Skeletal muscle tissue (tissue), 4 donors: ENCODE results near the gene TMEM181. TPM values are rescaled to one million over a fixed set of nuclear protein-coding genes. Genes with fewer than 3 reads are reported as not detected.
"Not testable (repeated sequence)": the region's sequence is repeated elsewhere in the genome, so short reads cannot be mapped to it uniquely, and the experiment has no call there.

Experiments
- H3K27ac ChIP-seq: one replicate; pipeline ENCODE4 v1.7.0; 2013; ENCODE audit warnings: mild to moderate bottlenecking, low read depth, low read length, inconsistent platforms
- H3K27me3 ChIP-seq, 3 donors: one replicate each; pipeline ENCODE4 v1.7.0; 2013; ENCODE audit warnings: low read length in 3 of 3; ENCODE audit not compliant: control insufficient read depth in 3 of 3, insufficient read depth in 3 of 3
- H3K36me3 ChIP-seq, 3 donors: one replicate each; pipeline ENCODE4 v1.7.0; 2013; ENCODE audit warnings: low read length in 3 of 3; ENCODE audit not compliant: control insufficient read depth in 3 of 3, insufficient read depth in 3 of 3
- H3K4me1 ChIP-seq, 3 donors: one replicate each; pipeline ENCODE4 v1.7.0; 2013; ENCODE audit warnings: low read length in 3 of 3, mild to moderate bottlenecking in 3 of 3; ENCODE audit not compliant: control insufficient read depth in 3 of 3, insufficient read depth in 3 of 3
- H3K4me3 ChIP-seq, 3 donors: one replicate each; pipeline ENCODE4 v1.7.0; 2013; ENCODE audit warnings: low read length in 3 of 3
- H3K9ac ChIP-seq, 3 donors: one replicate each; pipeline ENCODE4 v1.7.0; 2013; ENCODE audit warnings: low read length in 3 of 3, mild to moderate bottlenecking in 3 of 3, moderate library complexity in 2 of 3, low read depth in 1 of 3
- H3K9me3 ChIP-seq, 3 donors: one replicate each; pipeline ENCODE4 v1.7.0; 2013; ENCODE audit warnings: low read length in 3 of 3; ENCODE audit not compliant: control insufficient read depth in 3 of 3
- total RNA-seq: library from RNA; depleted of rRNA; stranded (reverse); fragments of >200 nt; gene quantifications from one replicate; pipeline ENCODE4 v1.2.3, GENCODE V29; 2014
- donor health status: Osteomylitis.

Gene TMEM181
- total RNA-seq, 1 donor from 2014 or later = 17.2 TPM

DNA sequence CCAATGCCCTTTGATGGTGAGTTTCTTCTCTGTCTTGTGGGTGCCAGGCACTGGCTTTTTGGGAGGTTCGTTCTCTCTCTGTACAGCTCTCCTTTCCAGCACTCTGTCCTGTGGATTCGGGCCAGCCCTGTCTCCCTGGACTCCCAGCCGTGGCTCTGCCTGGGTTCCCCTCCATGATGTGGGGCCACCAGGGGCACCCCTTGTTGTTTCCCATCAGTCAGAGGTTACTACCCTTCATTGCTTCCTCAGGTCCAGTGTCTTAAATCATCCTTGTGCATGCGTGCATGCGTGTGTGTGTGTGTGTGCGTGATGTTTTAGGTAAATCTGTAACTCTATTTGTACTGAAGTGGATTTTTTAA lies 44.1 kb downstream of the TMEM181 start:
- no peak overlapping the region for H3K4me3 ChIP-seq
- H3K36me3 ChIP-seq = peaks cover 7 to 14% (median 10%) of the 10 kb centered on the region in 3 donors
- no peaks in the 10 kb centered on the region for H3K9me3 ChIP-seq
- no peak overlapping the region for H3K27ac ChIP-seq
- no peak overlapping the region for H3K9ac ChIP-seq
- H3K27me3 ChIP-seq = no peaks in the 10 kb centered on the region
- no peaks in the 10 kb centered on the region for H3K4me1 ChIP-seq

DNA sequence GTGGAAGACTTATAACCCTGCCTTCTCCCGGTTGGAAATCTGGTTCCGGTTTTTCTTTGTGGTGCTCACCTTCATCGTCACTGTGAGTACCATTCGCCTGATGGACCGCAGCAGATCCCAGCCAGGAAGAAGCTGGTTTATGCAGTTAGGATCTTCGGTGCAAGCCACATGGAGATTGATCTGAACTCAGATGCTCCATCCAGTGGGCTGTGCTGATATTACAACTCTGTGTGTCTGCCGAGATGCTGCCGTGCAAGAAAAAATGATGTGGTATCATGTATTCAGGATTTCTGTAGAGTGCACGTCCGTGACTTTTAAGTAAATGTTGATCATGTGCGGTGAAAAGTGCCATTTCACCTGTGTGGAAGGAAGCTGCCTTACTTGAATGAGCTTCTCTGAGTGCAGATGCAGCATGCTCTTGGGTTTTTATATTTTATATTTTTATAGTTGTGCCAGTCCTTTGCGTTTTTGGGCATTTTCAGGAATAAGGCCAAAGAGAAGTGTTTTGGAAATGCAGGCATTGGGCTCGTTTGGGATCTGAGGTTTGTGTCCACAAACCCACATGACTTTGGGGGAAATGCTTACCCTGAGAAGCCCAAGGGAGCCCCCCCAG lies 45.5 kb downstream of the TMEM181 start:
- Histone ChIP-seq H3K36me3 (peaks cover 11 to 22% (median 17%) of the 10 kb centered on the region in 3 donors), H3K4me3 (no peak overlapping the region), H3K27me3 (no peaks in the 10 kb centered on the region), H3K27ac (no peak overlapping the region), H3K4me1 (no peaks in the 10 kb centered on the region), H3K9ac (no peak overlapping the region), H3K9me3 (no peaks in the 10 kb centered on the region)

DNA sequence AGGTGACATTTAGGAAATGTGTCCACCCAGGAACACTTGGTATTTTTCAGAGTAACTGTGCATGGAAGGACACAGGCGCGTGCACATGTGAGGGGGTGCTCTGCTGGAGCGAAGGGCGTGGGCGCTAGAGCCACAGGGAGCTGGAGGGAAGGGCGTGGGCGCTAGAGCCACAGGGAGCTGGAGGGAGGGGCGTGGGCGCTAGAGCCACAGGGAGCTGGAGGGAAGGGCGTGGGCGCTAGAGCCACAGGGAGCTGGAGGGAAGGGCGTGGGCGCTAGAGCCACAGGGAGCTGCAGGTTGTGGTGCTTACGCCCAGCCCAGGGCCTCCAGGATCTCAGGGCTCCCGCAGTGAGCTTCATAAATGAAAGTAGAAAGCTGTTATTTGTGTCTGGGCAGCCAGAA lies 46.1 kb downstream of the TMEM181 start:
- H3K9me3 ChIP-seq, H3K27me3 ChIP-seq, H3K4me3 ChIP-seq, H3K9ac ChIP-seq, H3K27ac ChIP-seq, H3K4me1 ChIP-seq: not testable (repeated sequence)
- peaks cover 16 to 27% (median 24%) of the 10 kb centered on the region in 3 donors for H3K36me3 ChIP-seq

DNA sequence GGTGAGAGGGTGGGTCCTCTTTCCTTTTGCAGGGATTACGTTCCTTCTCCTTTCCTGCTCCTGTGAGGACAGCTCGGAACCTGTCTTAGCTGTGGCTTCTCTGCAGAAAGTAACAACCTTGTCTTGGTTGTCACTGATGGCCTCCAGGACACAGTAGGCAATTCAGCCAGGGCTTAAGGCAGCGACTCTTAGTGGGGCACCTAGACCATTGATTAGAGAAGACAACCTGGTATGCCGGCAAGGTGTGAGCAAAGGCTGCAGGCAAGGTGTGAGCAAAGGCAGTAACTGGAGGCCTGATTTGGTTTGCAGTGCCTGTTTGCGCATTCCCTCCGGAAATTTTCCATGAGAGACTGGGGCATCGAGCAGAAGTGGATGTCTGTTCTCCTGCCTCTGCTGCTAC lies 47.0 kb downstream of the TMEM181 start:
- Histone ChIP-seq H3K4me1 (no peaks in the 10 kb centered on the region), H3K4me3 (no peak overlapping the region), H3K27me3 (no peaks in the 10 kb centered on the region), H3K27ac (no peak overlapping the region), H3K9ac (no peak overlapping the region), H3K9me3 (no peaks in the 10 kb centered on the region), H3K36me3 (peaks cover 16 to 32% (median 28%) of the 10 kb centered on the region in 3 donors)

DNA sequence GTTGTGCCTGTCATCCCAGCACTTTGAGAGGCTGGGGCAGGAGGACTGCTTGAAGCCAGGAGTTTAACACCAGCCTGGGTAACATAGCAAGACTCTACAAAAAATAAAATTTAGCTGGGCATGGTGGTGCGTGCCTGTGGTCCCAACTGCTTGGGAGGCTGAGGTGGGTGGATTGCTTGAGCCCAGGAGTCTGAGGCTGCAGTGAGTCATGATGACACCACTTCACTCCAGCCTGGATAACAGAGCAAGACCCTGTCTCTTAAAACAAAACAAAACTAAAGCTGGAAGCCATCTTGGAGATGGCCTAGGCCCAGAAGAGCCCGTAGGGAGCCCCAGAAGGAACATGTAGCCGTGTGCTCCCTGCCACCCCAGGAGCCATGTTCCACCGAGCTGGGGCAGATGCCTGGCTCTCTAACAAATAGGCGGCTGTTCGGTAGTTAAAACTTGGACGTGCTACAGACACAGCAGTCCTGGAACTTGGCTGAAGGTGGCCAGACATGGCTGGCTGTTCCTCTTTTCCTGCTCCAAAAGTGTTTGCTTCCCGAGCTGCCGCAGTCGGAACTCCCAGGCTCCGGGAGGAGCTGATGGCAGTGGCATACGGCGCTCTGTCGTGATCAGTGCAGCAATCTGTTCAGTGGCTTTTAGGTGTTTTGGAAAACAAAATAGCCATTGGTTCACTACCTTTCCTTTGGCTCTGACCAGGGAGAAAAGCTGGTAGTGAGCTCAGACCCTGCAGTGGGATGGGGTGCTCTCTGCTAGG lies 47.7 kb downstream of the TMEM181 start:
- peaks cover 16 to 32% (median 28%) of the 10 kb centered on the region in 3 donors for H3K36me3 ChIP-seq
- no peaks in the 10 kb centered on the region for H3K27me3 ChIP-seq
- H3K27ac ChIP-seq = no peak overlapping the region
- peak overlapping the region; percentile 11 to 40 (median 21) for H3K9ac ChIP-seq
- no peaks in the 10 kb centered on the region for H3K4me1 ChIP-seq
- no peaks in the 10 kb centered on the region for H3K9me3 ChIP-seq
- H3K4me3 ChIP-seq = no peak overlapping the region

DNA sequence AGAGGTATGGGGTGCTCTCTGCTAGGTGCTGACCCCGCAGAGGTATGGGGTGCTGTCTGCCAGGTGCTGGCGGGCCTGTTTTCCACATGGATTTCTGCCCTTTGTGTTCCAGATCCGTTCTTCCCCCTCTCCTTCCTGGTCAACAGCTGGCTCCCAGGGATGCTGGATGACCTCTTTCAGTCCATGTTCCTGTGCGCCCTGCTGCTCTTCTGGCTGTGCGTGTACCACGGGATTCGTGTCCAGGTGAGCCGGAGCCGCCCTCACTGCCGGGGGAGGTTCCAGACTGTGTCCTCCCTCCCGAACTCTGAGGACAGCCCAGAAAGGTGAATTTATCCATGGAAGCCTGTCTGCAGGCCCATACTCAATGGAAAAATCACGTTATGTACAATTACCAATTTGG lies 48.3 kb downstream of the TMEM181 start:
- H3K36me3 ChIP-seq = peaks cover 16 to 32% (median 28%) of the 10 kb centered on the region in 3 donors
- H3K9ac ChIP-seq = peak overlapping the region in 1 of 3 donors; percentile 40
- H3K4me1 ChIP-seq = no peaks in the 10 kb centered on the region
- no peaks in the 10 kb centered on the region for H3K27me3 ChIP-seq
- H3K27ac ChIP-seq = no peak overlapping the region
- H3K4me3 ChIP-seq = no peak overlapping the region
- no peaks in the 10 kb centered on the region for H3K9me3 ChIP-seq

DNA sequence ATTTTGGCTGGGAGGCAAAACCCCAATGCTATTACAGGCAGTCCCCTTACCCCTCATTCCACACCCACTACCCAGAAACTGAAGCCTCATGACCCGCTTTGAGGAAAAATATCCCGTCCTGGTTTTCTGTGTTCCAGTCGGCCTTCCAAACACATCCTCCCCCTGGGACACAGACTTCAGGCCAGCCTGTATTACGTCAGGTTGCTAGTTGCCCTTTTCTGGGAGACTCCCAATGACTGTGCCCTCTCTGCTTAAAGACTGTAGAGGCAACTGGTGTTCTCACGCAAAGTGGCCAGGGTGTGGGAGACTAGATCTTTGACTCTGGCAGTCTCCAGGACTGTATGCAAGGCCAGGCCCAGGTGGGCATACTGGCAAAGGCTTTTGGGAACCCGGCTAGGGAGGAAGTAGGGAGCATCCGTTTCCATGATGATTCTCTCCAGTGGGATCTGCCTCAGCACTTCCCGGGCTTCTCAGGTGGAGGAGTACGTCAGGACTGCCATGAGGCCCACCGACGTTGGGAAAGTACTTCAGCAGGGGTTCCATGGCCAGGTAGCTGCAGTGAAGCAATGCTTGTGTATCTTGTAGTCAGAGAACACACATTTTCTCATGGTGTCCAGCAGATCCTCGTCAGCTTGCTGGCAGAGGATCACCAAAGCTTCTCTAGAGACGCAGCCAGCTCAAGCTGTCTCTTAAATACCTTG lies 49.7 kb downstream of the TMEM181 start:
- H3K36me3 ChIP-seq = peaks cover 16 to 32% (median 28%) of the 10 kb centered on the region in 3 donors
- no peak overlapping the region for H3K4me3 ChIP-seq
- H3K27ac ChIP-seq = no peak overlapping the region
- no peak overlapping the region for H3K9ac ChIP-seq
- no peaks in the 10 kb centered on the region for H3K27me3 ChIP-seq
- no peaks in the 10 kb centered on the region for H3K9me3 ChIP-seq
- no peaks in the 10 kb centered on the region for H3K4me1 ChIP-seq

DNA sequence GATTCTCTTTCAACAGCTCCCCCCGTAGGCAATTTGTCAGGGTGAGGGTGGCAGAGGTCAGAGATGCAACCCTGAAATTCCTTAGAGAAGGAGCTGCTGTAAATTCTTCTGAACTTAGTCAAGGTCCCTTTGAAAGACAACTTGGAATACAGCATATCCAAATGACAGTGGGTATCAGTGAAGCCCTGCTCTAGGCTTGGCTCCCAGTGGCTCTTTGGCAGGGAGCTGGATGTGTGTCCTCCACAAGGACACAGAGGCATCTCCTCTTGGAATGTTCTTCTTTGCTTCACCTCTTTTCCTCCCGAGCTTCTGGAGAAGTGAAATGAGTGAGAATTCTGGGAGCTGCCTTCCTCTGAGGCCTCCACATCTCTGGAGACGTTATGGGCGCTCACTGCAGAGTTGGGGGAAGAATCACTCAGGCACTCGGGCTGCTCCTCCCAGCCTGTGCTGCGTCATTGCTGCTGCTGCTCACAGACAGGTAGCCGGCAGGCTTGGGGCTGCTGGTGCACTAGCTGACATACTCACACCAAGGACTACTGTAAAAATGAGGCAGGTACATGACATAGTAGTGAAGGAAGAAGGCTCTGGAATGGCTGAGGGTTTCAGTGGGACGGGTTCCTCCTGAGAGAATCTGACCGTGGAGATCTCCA lies 50.6 kb downstream of the TMEM181 start:
- no peaks in the 10 kb centered on the region for H3K4me1 ChIP-seq
- no peak overlapping the region for H3K27ac ChIP-seq
- H3K9me3 ChIP-seq = no peaks in the 10 kb centered on the region
- peak overlapping the region in 1 of 3 donors; percentile 3 for H3K9ac ChIP-seq
- no peaks in the 10 kb centered on the region for H3K27me3 ChIP-seq
- no peak overlapping the region for H3K4me3 ChIP-seq
- peaks cover 16 to 32% (median 28%) of the 10 kb centered on the region in 3 donors for H3K36me3 ChIP-seq

DNA sequence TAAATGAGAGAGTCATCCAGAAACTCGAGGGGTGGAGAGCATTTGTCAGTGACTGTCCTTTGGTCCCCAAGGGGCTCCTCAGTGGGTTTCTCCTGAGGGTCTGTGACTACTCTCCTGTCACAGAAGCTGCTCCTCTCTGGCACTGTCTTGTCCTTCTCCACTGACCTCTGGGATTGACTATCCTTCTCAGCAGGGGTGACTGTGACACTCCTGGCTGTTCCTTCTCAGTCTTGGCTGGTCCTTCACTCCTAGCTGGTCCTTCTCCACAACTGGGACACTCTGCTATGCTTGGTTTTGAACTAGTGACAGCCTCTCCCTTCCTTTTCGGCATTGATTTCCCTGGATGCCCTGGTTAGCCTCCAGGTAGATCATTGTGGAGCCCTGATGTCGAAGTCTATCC lies 51.1 kb downstream of the TMEM181 start:
- H3K36me3 ChIP-seq = peaks cover 16 to 32% (median 28%) of the 10 kb centered on the region in 3 donors
- no peaks in the 10 kb centered on the region for H3K4me1 ChIP-seq
- no peaks in the 10 kb centered on the region for H3K27me3 ChIP-seq
- no peaks in the 10 kb centered on the region for H3K9me3 ChIP-seq
- no peak overlapping the region for H3K9ac ChIP-seq
- no peak overlapping the region for H3K4me3 ChIP-seq
- no peak overlapping the region for H3K27ac ChIP-seq
